Measurements from ENCODE around the gene NR3C1. TPM values are rescaled to one million over a fixed set of nuclear protein-coding genes. Genes with fewer than 3 reads are reported as not detected.

The NR3C1 gene
- total RNA-seq, 4 donors from 2014 or later, result 55.1 to 134 (median 87.3) TPM

DNA sequence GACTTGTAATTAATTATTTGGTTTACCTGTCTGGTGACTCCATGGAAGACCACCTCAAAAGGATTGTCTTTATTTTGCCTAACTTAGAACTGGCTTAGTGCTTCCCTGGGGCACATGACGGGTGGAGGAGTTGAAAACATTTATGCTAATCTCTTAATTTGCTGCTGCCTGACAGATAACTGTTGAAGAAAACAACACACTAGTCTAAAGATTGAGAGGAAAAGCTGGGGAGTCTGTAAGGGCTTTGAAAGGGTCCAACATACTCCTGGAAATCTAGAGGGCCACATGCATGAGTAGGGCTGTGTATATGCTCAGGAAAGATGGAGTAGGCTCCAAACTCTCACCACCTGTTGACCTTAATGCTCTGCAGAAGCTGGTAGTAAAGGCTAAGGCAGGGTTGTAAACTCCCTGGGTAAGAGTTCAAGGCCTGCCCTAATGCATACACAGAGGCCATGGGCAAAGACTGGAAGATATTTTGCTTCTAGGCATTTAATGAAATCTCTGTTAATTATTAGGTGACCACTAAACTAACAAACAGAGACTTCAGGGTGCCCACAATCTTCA is 40.7 kb downstream of the NR3C1 start:
- TF ChIP-seq, protein P1, sequence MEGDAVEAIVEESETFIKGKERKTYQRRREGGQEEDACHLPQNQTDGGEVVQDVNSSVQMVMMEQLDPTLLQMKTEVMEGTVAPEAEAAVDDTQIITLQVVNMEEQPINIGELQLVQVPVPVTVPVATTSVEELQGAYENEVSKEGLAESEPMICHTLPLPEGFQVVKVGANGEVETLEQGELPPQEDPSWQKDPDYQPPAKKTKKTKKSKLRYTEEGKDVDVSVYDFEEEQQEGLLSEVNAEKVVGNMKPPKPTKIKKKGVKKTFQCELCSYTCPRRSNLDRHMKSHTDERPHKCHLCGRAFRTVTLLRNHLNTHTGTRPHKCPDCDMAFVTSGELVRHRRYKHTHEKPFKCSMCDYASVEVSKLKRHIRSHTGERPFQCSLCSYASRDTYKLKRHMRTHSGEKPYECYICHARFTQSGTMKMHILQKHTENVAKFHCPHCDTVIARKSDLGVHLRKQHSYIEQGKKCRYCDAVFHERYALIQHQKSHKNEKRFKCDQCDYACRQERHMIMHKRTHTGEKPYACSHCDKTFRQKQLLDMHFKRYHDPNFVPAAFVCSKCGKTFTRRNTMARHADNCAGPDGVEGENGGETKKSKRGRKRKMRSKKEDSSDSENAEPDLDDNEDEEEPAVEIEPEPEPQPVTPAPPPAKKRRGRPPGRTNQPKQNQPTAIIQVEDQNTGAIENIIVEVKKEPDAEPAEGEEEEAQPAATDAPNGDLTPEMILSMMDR (IDR thresholded peaks at IDR 0.05), result no peak
- no peak for TF ChIP-seq POLR2A (IDR thresholded peaks at IDR 0.05)
- no peaks in the 10 kb centered on the region for H3K27me3 ChIP-seq
- no peaks in the 10 kb centered on the region for H3K4me1 ChIP-seq
- H3K27ac ChIP-seq, result no peak overlapping the region
- H3K4me3 ChIP-seq, result no peak overlapping the region
- no peaks in the 10 kb centered on the region for H3K9me3 ChIP-seq
- H3K36me3 ChIP-seq, result no peaks in the 10 kb centered on the region
- intact Hi-C loops (cut with DNase I; ENCODE audit: low total_unique reads), result no loop called here
- no peak for DNase-seq

DNA sequence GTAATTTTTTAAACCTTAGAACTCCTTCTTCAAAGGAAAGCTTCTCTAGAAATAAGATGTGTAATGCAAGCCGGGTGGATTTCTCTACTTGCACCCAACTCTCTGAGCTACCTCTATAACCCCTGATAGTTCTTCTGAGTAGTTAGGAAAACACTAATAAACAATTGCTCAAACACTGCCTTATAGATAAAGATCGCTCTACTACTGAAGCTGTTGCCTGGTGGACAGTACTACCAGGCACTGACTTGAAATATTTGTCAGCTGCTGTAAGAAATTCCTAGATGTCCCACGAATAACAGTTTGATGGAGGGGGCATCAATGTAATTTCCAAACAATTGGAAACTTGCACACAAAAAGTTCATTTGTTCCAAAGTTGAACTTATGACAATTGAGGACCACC is 42.0 kb downstream of the NR3C1 start:
- Histone ChIP-seq H3K36me3 (no peaks in the 10 kb centered on the region), H3K9me3 (no peaks in the 10 kb centered on the region), H3K4me1 (no peaks in the 10 kb centered on the region), H3K4me3 (no peak overlapping the region), H3K27ac (no peak overlapping the region), H3K27me3 (no peaks in the 10 kb centered on the region)
- DNase-seq, result no peak
- TF ChIP-seq, protein P1 (IDR thresholded peaks at IDR 0.05), result no peak
- TF ChIP-seq POLR2A (IDR thresholded peaks at IDR 0.05), result no peak
- intact Hi-C loops (cut with DNase I; ENCODE audit: low total_unique reads), result no loop called here

DNA sequence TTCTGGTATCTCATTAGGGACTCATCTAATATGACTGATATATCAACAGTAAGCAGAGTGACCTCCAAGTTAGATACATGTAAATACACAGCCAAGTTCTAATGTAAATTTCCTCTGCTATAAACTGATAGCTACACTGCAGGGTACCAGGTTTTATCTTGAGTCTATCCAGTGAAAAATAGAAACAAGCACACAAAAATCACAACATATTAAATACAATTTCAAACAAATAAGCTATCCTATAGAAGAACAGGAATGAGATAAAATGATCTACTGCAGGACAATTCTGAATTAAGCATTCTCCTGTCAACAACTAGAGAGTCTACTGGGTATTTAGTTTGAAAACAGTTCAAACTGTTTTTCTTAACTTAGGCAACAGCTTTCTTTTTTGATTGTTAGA is 42.7 kb downstream of the NR3C1 start:
- H3K27ac ChIP-seq, result no peak overlapping the region
- TF ChIP-seq POLR2A (IDR thresholded peaks at IDR 0.05), result no peak
- TF ChIP-seq, protein P1 (IDR thresholded peaks at IDR 0.05), result no peak
- H3K9me3 ChIP-seq, result no peaks in the 10 kb centered on the region
- H3K4me1 ChIP-seq, result no peaks in the 10 kb centered on the region
- H3K36me3 ChIP-seq, result no peaks in the 10 kb centered on the region
- DNase-seq, result no peak
- intact Hi-C loops (cut with DNase I; ENCODE audit: low total_unique reads), result no loop called here
- no peaks in the 10 kb centered on the region for H3K27me3 ChIP-seq
- no peak overlapping the region for H3K4me3 ChIP-seq

DNA sequence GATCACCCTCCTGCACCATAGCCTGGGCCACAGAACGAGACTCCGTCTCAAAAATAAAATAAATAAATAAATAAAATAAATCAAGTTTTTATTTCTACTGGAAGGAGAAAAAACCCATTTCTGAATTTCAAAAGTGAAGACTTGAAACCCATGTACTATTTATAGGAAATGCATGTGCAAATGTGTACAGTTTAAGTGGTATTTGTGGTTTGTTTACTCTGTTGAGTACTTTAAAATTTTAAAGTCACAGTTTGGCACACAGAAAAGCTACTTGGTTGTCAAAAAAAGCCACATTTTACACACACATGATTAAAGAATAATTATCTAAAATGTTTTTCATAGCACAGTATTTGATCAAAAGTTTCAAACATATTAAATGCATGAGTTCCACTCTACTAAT is 43.6 kb downstream of the NR3C1 start:
- Histone ChIP-seq H3K27me3 (no peaks in the 10 kb centered on the region), H3K27ac (no peak overlapping the region), H3K9me3 (no peaks in the 10 kb centered on the region), H3K4me1 (peaks cover 0 to 7% of the 10 kb centered on the region in 2 donors), H3K4me3 (no peak overlapping the region), H3K36me3 (no peaks in the 10 kb centered on the region)
- intact Hi-C loops (cut with DNase I; ENCODE audit: low total_unique reads), result no loop called here
- no peak for TF ChIP-seq POLR2A (IDR thresholded peaks at IDR 0.05)
- TF ChIP-seq, protein P1 (IDR thresholded peaks at IDR 0.05), result no peak
- DNase-seq, result no peak

DNA sequence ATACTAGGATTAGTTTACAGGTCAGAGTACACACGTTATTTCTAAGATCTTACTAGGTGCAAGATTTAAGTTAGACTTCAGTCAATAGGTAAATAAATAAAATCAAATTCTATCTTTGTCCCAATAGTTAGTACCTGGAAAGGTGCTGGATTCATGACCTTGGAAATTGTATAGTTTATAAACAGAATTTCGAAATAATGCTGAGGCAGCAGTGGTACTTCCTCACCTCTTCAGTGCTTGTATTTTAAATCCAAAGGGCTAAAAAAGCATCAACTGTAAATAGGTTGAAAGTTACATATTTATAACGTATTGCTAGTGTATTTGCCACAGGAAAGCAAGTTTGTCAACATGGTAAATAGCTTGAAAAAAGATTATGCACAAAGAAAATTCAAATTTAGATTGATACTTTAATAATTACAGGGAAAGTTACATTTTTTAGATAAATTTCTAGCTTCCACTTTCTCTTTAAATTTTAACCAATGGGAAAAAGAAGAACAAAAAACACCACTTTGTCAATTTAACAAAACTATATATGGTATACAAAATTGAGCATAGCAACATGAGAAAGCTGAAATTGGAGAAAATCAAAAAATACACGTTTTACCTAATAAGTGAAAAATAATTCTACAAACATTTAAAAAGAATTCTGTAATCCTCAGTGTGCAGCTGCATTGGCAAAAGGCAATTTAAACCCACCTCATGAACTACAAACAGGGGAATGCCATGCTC is 46.5 kb downstream of the NR3C1 start:
- H3K27ac ChIP-seq, result no peak overlapping the region
- no peaks in the 10 kb centered on the region for H3K27me3 ChIP-seq
- no peaks in the 10 kb centered on the region for H3K9me3 ChIP-seq
- H3K4me3 ChIP-seq, result no peak overlapping the region
- DNase-seq, result no peak
- TF ChIP-seq, protein P1 (IDR thresholded peaks at IDR 0.05), result no peak
- TF ChIP-seq POLR2A (IDR thresholded peaks at IDR 0.05), result no peak
- intact Hi-C loops (cut with DNase I; ENCODE audit: low total_unique reads), result no loop called here
- no peaks in the 10 kb centered on the region for H3K36me3 ChIP-seq
- peaks cover 8 to 10% of the 10 kb centered on the region in 2 donors for H3K4me1 ChIP-seq

Data from uterus (tissue), 4 donors.